H1 (cell line): Measurements from ENCODE around the gene PGBD5. TPM values are rescaled to one million over a fixed set of nuclear protein-coding genes. Genes with fewer than 3 reads are reported as not detected.

Source experiments
- CBX5 ChIP-seq: fragments of 300-800, 300-1000 bp; sonication (generic); IDR thresholded peaks from 2 replicates; pipeline ENCODE4 v1.7.1; 2016; ENCODE audit warnings: antibody characterized with exemption, low read length, low read depth
- EGR1 ChIP-seq: IDR thresholded peaks from 2 replicates; pipeline ENCODE4 v1.6.1; 2011; ENCODE audit warnings: low read depth, low read length, borderline replicate concordance
- EZH2 ChIP-seq: fragments of 200-600 bp; sonication (generic); IDR thresholded peaks from 2 replicates; pipeline ENCODE4 v1.7.1; 2012; ENCODE audit warnings: low read depth, mild to moderate bottlenecking, moderate library complexity, low read length, inconsistent platforms; ENCODE audit not compliant: severe bottlenecking
- MAFK ChIP-seq: IDR thresholded peaks from 2 replicates; pipeline ENCODE4 v1.6.1; 2012; ENCODE audit warnings: low read depth, mild to moderate bottlenecking, improper control_type of control experiment, low read length
- MAX ChIP-seq: IDR thresholded peaks from 2 replicates; pipeline ENCODE4 v1.6.1; 2012; ENCODE audit warnings: inconsistent platforms
- TAF1 ChIP-seq: IDR thresholded peaks from 2 replicates; pipeline ENCODE4 v1.6.1; 2011; ENCODE audit warnings: mild to moderate bottlenecking, low read depth, low read length
- polyA plus RNA-seq, 7 experiments: library from polyadenylated mRNA; depleted of rRNA in 3 of 7; stranded (reverse) in 5 of 7; unstranded in 2 of 7; fragments of >200 nt in 5 of 7; fragments of 200-250 nt in 2 of 7; gene quantifications; 1 replicate in 5 of 7; 2 replicates in 1 of 7; 4 replicates in 1 of 7; pipeline versions ENCODE4 v1.2.1 to v1.2.3, GENCODE V29; 2011 to 2013; ENCODE audit warnings: missing spikeins in 2 of 7, mixed read lengths in 2 of 7
- total RNA-seq: library from RNA; stranded (reverse); fragmentation: NEBNext Ultra II Directional; extraction: Animal tissue kit (Norgen Biotek cat#: 25700); gene quantifications from 2 replicates; pipeline ENCODE4 v1.2.1, GENCODE V29; 2021

Gene PGBD5
- total and polyA plus RNA-seq, 2 of the 8 experiments (the other 6 are each of a cell fraction or from before 2014, with no cell fraction given) = 16.3 to 18.4 TPM

GRCh38 chr1:230384380-230385157 lies 41.6 kb downstream of the PGBD5 start (continued):
- TF ChIP-seq CBX5 = no peak
- no peak for TF ChIP-seq MAFK
- no peak for TF ChIP-seq TAF1
- no peak for TF ChIP-seq MAX
- no peak for TF ChIP-seq EGR1
- no peak for TF ChIP-seq EZH2
